GM12878 (cell line): Measurements from ENCODE around the gene NUDT1. TPM values are rescaled to one million over a fixed set of nuclear protein-coding genes. Genes with fewer than 3 reads are reported as not detected.

Experiments used
- ATAC-seq: fragments of 200-7000 bp; cut with Tn5 transposase; 3 replicates; pipeline ENCODE4 v1.9.1; 2020; ENCODE audit warnings: mild to moderate bottlenecking, moderate library complexity
- BruUV-seq: library from RNA; stranded (reverse); fragments of 400-500 nt; replicated peaks from 2 replicates; lab custom pipeline; 2021; lab: Mats Ljungman, UMichigan
- CTCF ChIA-PET: fragments of 300-600 bp; sonication (Branson Sonifier 250); formaldehyde crosslinking; extraction: SDS; loops from one replicate; lab custom pipeline; 2021; ENCODE audit warnings: inconsistent platforms; lab: Yijun Ruan, JAX
- POLR2A ChIA-PET: fragments of 350-600 bp; formaldehyde crosslinking; extraction: SDS; loops from one replicate; lab custom pipeline; 2021; ENCODE audit warnings: inconsistent platforms; lab: Charles Lee
- RAD21 ChIA-PET: fragments of 300-600 bp; sonication (Branson Sonifier 250); formaldehyde crosslinking; loops from one replicate; lab custom pipeline; 2023; ENCODE audit warnings: antibody characterized with exemption; ENCODE audit not compliant: unreplicated experiment; lab: Charles Lee
- SMC1A ChIA-PET: fragments of 300-600 bp; sonication (Branson Sonifier 250); formaldehyde crosslinking; loops from one replicate; lab custom pipeline; 2023; ENCODE audit not compliant: unreplicated experiment, uncharacterized antibody; lab: Charles Lee
- DNase-seq: peaks from one replicate; pipeline ENCODE4 v3.0.0-alpha.2; 2011; ENCODE audit warnings: low read depth, low spot score
- FAIRE-seq: peaks from 3 replicates; lab custom pipeline; 2011; peaks lifted over from hg19 to GRCh38; lab: Jason Lieb, UNC
- H2AFZ ChIP-seq: 2 replicates; pipeline ENCODE4 v1.6.0; 2011; ENCODE audit warnings: low read depth, low read length, control low read depth; ENCODE audit not compliant: control insufficient read depth
- H3K27ac ChIP-seq: 2 replicates; pipeline ENCODE4 v1.5.1; 2011; ENCODE audit warnings: control low read depth; ENCODE audit not compliant: control insufficient read depth, insufficient read depth
- H3K27me3 ChIP-seq, 2 experiments: replicated peaks in 1 of 2; 2 replicates each; pipeline versions ENCODE4 v1.6.0 to v1.6.1; 2011; ENCODE audit warnings: low read length in 1 of 2; ENCODE audit not compliant: control insufficient read depth in 2 of 2, insufficient read depth in 2 of 2
- H3K36me3 ChIP-seq, 2 experiments: 2 replicates each; pipeline ENCODE4 v1.5.1; 2011; ENCODE audit warnings: low read length in 1 of 2; ENCODE audit not compliant: control insufficient read depth in 2 of 2, insufficient read depth in 2 of 2
- H3K4me1 ChIP-seq: 2 replicates; pipeline ENCODE4 v1.6.1; 2011; ENCODE audit warnings: mild to moderate bottlenecking, low read length, moderate library complexity, mixed read lengths; ENCODE audit not compliant: control insufficient read depth, insufficient read depth
- H3K4me2 ChIP-seq: 2 replicates; pipeline ENCODE4 v1.6.0; 2011; ENCODE audit warnings: control low read depth; ENCODE audit not compliant: control insufficient read depth, insufficient read depth
- H3K4me3 ChIP-seq: fragments of 200-600 bp; sonication (generic); 2 replicates; pipeline ENCODE4 v1.5.1; 2016
- H3K79me2 ChIP-seq: 2 replicates; pipeline ENCODE4 v1.6.0; 2011; ENCODE audit warnings: low read length; ENCODE audit not compliant: control insufficient read depth, insufficient read depth
- H3K9ac ChIP-seq: 2 replicates; pipeline ENCODE4 v1.8.0; 2011; ENCODE audit warnings: low read length, control low read depth, mixed read lengths; ENCODE audit not compliant: control insufficient read depth, insufficient read depth
- H3K9me3 ChIP-seq: replicated peaks from 3 replicates; pipeline ENCODE4 v1.5.1; 2011; ENCODE audit warnings: mild to moderate bottlenecking, low read length; ENCODE audit not compliant: control insufficient read depth, insufficient read depth
- H4K20me1 ChIP-seq: 2 replicates; pipeline ENCODE4 v1.6.0; 2011; ENCODE audit not compliant: control insufficient read depth, insufficient read depth
- CTCF ChIP-seq, 3 experiments: IDR thresholded peaks in 2 of 3; conservative IDR thresholded peaks in 1 of 3; 2 replicates each; pipeline ENCODE4 v1.5.1; 2011; ENCODE audit warnings: low read depth in 3 of 3, low read length in 3 of 3, mild to moderate bottlenecking in 3 of 3, control low read depth in 2 of 3, moderate library complexity in 2 of 3, inconsistent platforms in 1 of 3, mixed read lengths in 1 of 3; ENCODE audit not compliant: control insufficient read depth in 2 of 3, insufficient read depth in 1 of 3; ENCODE audit errors: extremely low read depth in 1 of 3
- ELK1 ChIP-seq: IDR thresholded peaks from 2 replicates; pipeline ENCODE4 v1.6.1; 2012; ENCODE audit warnings: low read depth, low read length, improper control_type of control experiment
- EP300 ChIP-seq, 2 experiments: fragments of 150-350 bp in 1 of 2; IDR thresholded peaks; 2 replicates each; pipeline ENCODE4 v1.6.1; 2011 to 2012; ENCODE audit warnings: low read depth in 2 of 2, low read length in 2 of 2, borderline replicate concordance in 1 of 2, improper control_type of control experiment in 1 of 2, inconsistent platforms in 1 of 2; ENCODE audit not compliant: control insufficient read depth in 1 of 2
- IKZF1 ChIP-seq: fragments of 450-650 bp; conservative IDR thresholded peaks from 2 replicates; pipeline ENCODE4 v1.6.1; 2017; ENCODE audit warnings: antibody characterized with exemption, mild to moderate bottlenecking
- MEF2A ChIP-seq: IDR thresholded peaks from 2 replicates; pipeline ENCODE4 v1.6.1; 2011; ENCODE audit warnings: low read depth, mild to moderate bottlenecking, low read length, moderate library complexity; ENCODE audit not compliant: insufficient read depth
- NFIC ChIP-seq: IDR thresholded peaks from 2 replicates; pipeline ENCODE4 v1.6.1; 2012; ENCODE audit warnings: low read depth, mild to moderate bottlenecking, inconsistent platforms, low read length, moderate library complexity
- NFYA ChIP-seq: IDR thresholded peaks from 2 replicates; pipeline ENCODE4 v1.6.1; 2011; ENCODE audit warnings: low read depth, mild to moderate bottlenecking, low read length, improper control_type of control experiment, borderline replicate concordance
- PKNOX1 ChIP-seq: fragments of 450-650 bp; IDR thresholded peaks from 2 replicates; pipeline ENCODE4 v1.6.1; 2016; ENCODE audit warnings: mild to moderate bottlenecking
- POLR2AphosphoS2 ChIP-seq: IDR thresholded peaks from 2 replicates; pipeline ENCODE4 v1.6.1; 2011; ENCODE audit warnings: low read depth, mild to moderate bottlenecking, low read length, improper control_type of control experiment, moderate library complexity
- RAD51 ChIP-seq: fragments of 450-650 bp; IDR thresholded peaks from 2 replicates; pipeline ENCODE4 v1.6.1; 2016; ENCODE audit warnings: moderate library complexity, mild to moderate bottlenecking, inconsistent platforms
- RBBP5 ChIP-seq: fragments of 200-600 bp; sonication (generic); conservative IDR thresholded peaks from 2 replicates; pipeline ENCODE4 v1.6.1; 2016
- SMAD1 ChIP-seq: fragments of 450-650 bp; IDR thresholded peaks from 2 replicates; pipeline ENCODE4 v1.6.1; 2018; ENCODE audit warnings: mild to moderate bottlenecking, low read depth; ENCODE audit not compliant: partially characterized antibody
- TCF3 ChIP-seq: IDR thresholded peaks from 2 replicates; pipeline ENCODE4 v1.6.1; 2012; ENCODE audit warnings: low read depth, mild to moderate bottlenecking, low read length, borderline replicate concordance; ENCODE audit not compliant: insufficient read depth
- USF2 ChIP-seq: IDR thresholded peaks from 2 replicates; pipeline ENCODE4 v1.6.1; 2011; ENCODE audit warnings: low read depth, low read length, improper control_type of control experiment, borderline replicate concordance
- WRNIP1 ChIP-seq: IDR thresholded peaks from 2 replicates; pipeline ENCODE4 v1.6.1; 2011; ENCODE audit warnings: low read depth, low read length, improper control_type of control experiment, borderline replicate concordance
- ZBED1 ChIP-seq: IDR thresholded peaks from 2 replicates; pipeline ENCODE4 v1.6.1; 2016; ENCODE audit warnings: borderline replicate concordance
- WGBS: methylation state at CpG from one replicate; pipeline ENCODE4 v1.1.6; 2016; ENCODE audit warnings: low lambda C conversion rate; ENCODE audit not compliant: insufficient replicate concordance, insufficient coverage; ENCODE audit errors: missing lambda C conversion rate; 5-methylcytosine and 5-hydroxymethylcytosine counted together
- in situ Hi-C: fragments of 300-500 bp; cut with MboI; formaldehyde crosslinking; loops from 9 replicates; pipeline ENCODE4 v1.14.3; 2018; ENCODE audit warnings: mixed read lengths
- intact Hi-C: fragments of 100-400 bp; cut with micrococcal nuclease; formaldehyde crosslinking; loops from one replicate; pipeline ENCODE4 v1.14.2; 2022; ENCODE audit not compliant: unreplicated experiment
- polyA plus RNA-seq, 11 experiments: library from polyadenylated mRNA; depleted of rRNA in 4 of 11; unstranded in 6 of 11; stranded (reverse) in 5 of 11; fragments of >200 nt; fragmentation: Nextera tagmentation in 4 of 11; fragmentation: Illumina TruSeq in 1 of 11; extraction: Ambion mirVana in 4 of 11; extraction: Trizol in 1 of 11; gene quantifications; 1 replicate in 1 of 11; 2 replicates in 10 of 11; pipeline versions ENCODE4 v1.2.1 to v1.2.3, GENCODE V29; 2011 to 2016; ENCODE audit warnings: inconsistent platforms in 2 of 11, missing spikeins in 2 of 11, low read depth in 1 of 11
- total RNA-seq, 4 experiments: library from RNA; depleted of rRNA in 3 of 4; stranded (reverse); fragments of >200 nt in 3 of 4; fragmentation: Illumina TruSeq in 1 of 4; extraction: Trizol in 1 of 4; gene quantifications; 2 replicates each; pipeline versions ENCODE4 v1.2.1 to v1.2.3, GENCODE V29; 2013 to 2021

NUDT1 gene
- total and polyA plus RNA-seq, 10 of the 15 experiments (the other 5 are each of a cell fraction or from before 2014, with no cell fraction given): 7.7 to 122 (median 59.2) TPM

GRCh38 chr7:2282185-2282751 is 40.2 kb downstream of the NUDT1 start:
- intact Hi-C loops (no loop called here), in situ Hi-C loops (no loop called here)
- peaks cover 2 to 3% of the 10 kb centered on the region in 2 experiments; a peak in 2 of 4 replicates for H3K36me3 ChIP-seq
- H3K9ac ChIP-seq: no peak overlapping the region
- ATAC-seq: no peak
- DNase-seq: no peak
- no peaks in the 10 kb centered on the region; the same call in 1 of the 2 replicates for H4K20me1 ChIP-seq
- H3K4me2 ChIP-seq: no peak overlapping the region
- WGBS: 90% methylated on average over 14 of the region's 14 CpGs
- H3K79me2 ChIP-seq: peaks cover 30% of the 10 kb centered on the region
- H3K9me3 ChIP-seq: no peaks in the 10 kb centered on the region
- TF ChIP-seq IKZF1: no peak
- no peak for TF ChIP-seq RBBP5
- TF ChIP-seq CTCF (IDR thresholded peaks at IDR 0.05 in 2 of 3, conservative IDR thresholded peaks at IDR 0.05 in 1 of 3; ENCODE audit: control insufficient read depth in 2 of 3, extremely low read depth in 1 of 3, insufficient read depth in 1 of 3, low read depth in 3 of 3, low read length in 3 of 3): no peak
- no peak for TF ChIP-seq TCF3
- TF ChIP-seq ELK1: no peak
- TF ChIP-seq PKNOX1: no peak
- no peak for TF ChIP-seq POLR2AphosphoS2
- no peak for TF ChIP-seq MEF2A
- no peak for TF ChIP-seq RAD51
- no peak for TF ChIP-seq WRNIP1
- TF ChIP-seq ZBED1: no peak
- TF ChIP-seq NFIC: no peak
- TF ChIP-seq NFYA: no peak
- TF ChIP-seq USF2: no peak
- no peak for TF ChIP-seq SMAD1
- no peak for TF ChIP-seq EP300 (IDR thresholded peaks at IDR 0.05; ENCODE audit: borderline replicate concordance in 1 of 2, control insufficient read depth in 1 of 2, low read depth in 2 of 2, low read length in 2 of 2)
- TSS peak; percentile 57 for BruUV-seq
- RAD21 ChIA-PET: no interaction called here
- CTCF ChIA-PET: interaction anchor here (0.6 kb wide), 1 partner anchor 65 kb away, joined by 3 read pairs; no protein-coding TSS in a partner anchor
- H3K27ac ChIP-seq: no peak overlapping the region
- H2AFZ ChIP-seq: no peak overlapping the region
- no peaks in the 10 kb centered on the region for H3K4me1 ChIP-seq
- FAIRE-seq: no peak
- H3K27me3 ChIP-seq: no peaks in the 10 kb centered on the region
- POLR2A ChIA-PET: no interaction called here
- SMC1A ChIA-PET: interaction anchor here (1.7 kb wide), 1 partner anchor 45 kb away, joined by 4 read pairs; no protein-coding TSS in a partner anchor
- no peak overlapping the region for H3K4me3 ChIP-seq
